Endothelial cell of umbilical vein (primary cell): ENCODE data around the gene EIF2B1.

Experiments used
- CTCF ChIP-seq, 2 donors: IDR thresholded peaks; 1 replicate in 1 of 2; 2 replicates in 1 of 2; pipeline ENCODE4 v1.5.1; 2011; ENCODE audit warnings: low read length in 2 of 2, mild to moderate bottlenecking in 2 of 2, moderate library complexity in 2 of 2, control low read depth in 1 of 2, inconsistent platforms in 1 of 2, low read depth in 1 of 2; ENCODE audit not compliant: insufficient read depth in 1 of 2; ENCODE audit errors: extremely low read depth in 1 of 2
- EZH2 ChIP-seq: IDR thresholded peaks from 2 replicates; pipeline ENCODE4 v1.6.1; 2012; ENCODE audit warnings: borderline replicate concordance, low read depth, mild to moderate bottlenecking, moderate library complexity, low read length, inconsistent platforms; ENCODE audit not compliant: severe bottlenecking
- MAX ChIP-seq: IDR thresholded peaks from 2 replicates; pipeline ENCODE4 v1.6.1; 2011; ENCODE audit not compliant: insufficient read depth, insufficient read length
- POLR2A ChIP-seq: IDR thresholded peaks from 2 replicates; pipeline ENCODE4 v1.6.1; 2012; ENCODE audit warnings: low read depth, mild to moderate bottlenecking, control low read depth, low read length
- POLR2AphosphoS5 ChIP-seq: IDR thresholded peaks from 2 replicates; pipeline ENCODE4 v1.6.1; 2012; ENCODE audit warnings: low read depth, mild to moderate bottlenecking, control low read depth, low read length, moderate library complexity; ENCODE audit not compliant: insufficient read depth

- TF ChIP-seq EZH2 (no peak), CTCF (IDR thresholded peaks at IDR 0.05; ENCODE audit: extremely low read depth in 1 of 2, insufficient read depth in 1 of 2, low read depth in 1 of 2, low read length in 2 of 2) (no peak), POLR2AphosphoS5 (no peak), MAX (no peak), POLR2A (no peak)
Measured at GRCh38 chr12:123573870-123574269, 59.6 kb downstream of the EIF2B1 start.
